Stimulated activated CD8-positive, alpha-beta memory T cell treated with anti-CD3 and anti-CD28 coated beads, Interleukin-7, amount 100 ng/mL, for 1 hour (primary cell): ENCODE data around the gene LRMDA.
"Not testable (repeated sequence)": the region's sequence is repeated elsewhere in the genome, so short reads cannot be mapped to it uniquely, and the experiment has no call there.

ENCODE experiments used
- DNase-seq, 2 donors: peaks; one replicate each; pipeline ENCODE4 v3.0.0-alpha.2; 2020; ENCODE audit warnings: low read depth in 2 of 2

LRMDA gene

GRCh38 chr10:76045174-76045573 is 613.8 kb downstream of the LRMDA start:
- no peak for DNase-seq

- no peak for DNase-seq
Measured at GRCh38 chr10:76047521-76047920, 616.1 kb downstream of the LRMDA start.

- DNase-seq, result no peak
Measured at GRCh38 chr10:76049581-76050290, 618.3 kb downstream of the LRMDA start.

GRCh38 chr10:76050291-76050625 is 618.8 kb downstream of the LRMDA start:
- no peak for DNase-seq

GRCh38 chr10:76051007-76051936 is 619.8 kb downstream of the LRMDA start:
- DNase-seq, result no peak

- DNase-seq, result no peak
Measured at GRCh38 chr10:76052682-76053503, 621.5 kb downstream of the LRMDA start.

GRCh38 chr10:76055466-76055865 is 624.0 kb downstream of the LRMDA start:
- DNase-seq, result no peak

- DNase-seq, result no peak
Measured at GRCh38 chr10:76055963-76056362, 624.5 kb downstream of the LRMDA start.

- not testable (repeated sequence) for DNase-seq
Measured at GRCh38 chr10:76060993-76061392, 629.6 kb downstream of the LRMDA start.

- DNase-seq, result no peak
Measured at GRCh38 chr10:76066457-76066856, 635.0 kb downstream of the LRMDA start.

GRCh38 chr10:76067447-76067846 is 636.0 kb downstream of the LRMDA start:
- DNase-seq, result no peak

GRCh38 chr10:76068856-76069255 is 637.4 kb downstream of the LRMDA start:
- DNase-seq, result no peak

- DNase-seq, result no peak
Measured at GRCh38 chr10:76070916-76071315, 639.5 kb downstream of the LRMDA start.

GRCh38 chr10:76071653-76072365 is 640.4 kb downstream of the LRMDA start:
- no peak for DNase-seq

GRCh38 chr10:76072384-76072783 is 641.0 kb downstream of the LRMDA start:
- no peak for DNase-seq

GRCh38 chr10:76073524-76073923 is 642.1 kb downstream of the LRMDA start:
- no peak for DNase-seq

GRCh38 chr10:76074659-76075058 is 643.2 kb downstream of the LRMDA start:
- no peak for DNase-seq

- DNase-seq, result no peak
Measured at GRCh38 chr10:76080451-76080850, 649.0 kb downstream of the LRMDA start.

GRCh38 chr10:76080991-76081390 is 649.6 kb downstream of the LRMDA start:
- no peak for DNase-seq

- DNase-seq, result no peak
Measured at GRCh38 chr10:76082232-76082631, 650.8 kb downstream of the LRMDA start.

- no peak for DNase-seq
Measured at GRCh38 chr10:76082956-76083355, 651.5 kb downstream of the LRMDA start.
